ACHN (cell line): Measurements from ENCODE around the gene FHL3.
A peak's percentile ranks its signal among the peaks of the same experiment; 100 is the strongest.
"Not testable (repeated sequence)": the region's sequence is repeated elsewhere in the genome, so short reads cannot be mapped to it uniquely, and the experiment has no call there.

Experiments
- DNase-seq: peaks from one replicate; pipeline ENCODE4 v3.0.0-alpha.2; 2015
- in situ Hi-C: cut with HindIII; loops from 2 replicates; pipeline ENCODE4 v1.10.0; 2017; ENCODE audit warnings: low sequenced_read_pairs, low pct_ligation_motif_present, low pct_unique_long_range_greater_than_20kb

The FHL3 gene

GRCh38 chr1:38000233-38000528 lies 5.1 kb downstream of the FHL3 start:
- DNase-seq: no peak
- in situ Hi-C loops: no loop called here

GRCh38 chr1:37999430-38000232 lies 5.7 kb downstream of the FHL3 start:
- peak; percentile 54 for DNase-seq
- in situ Hi-C loops: no loop called here

DNA sequence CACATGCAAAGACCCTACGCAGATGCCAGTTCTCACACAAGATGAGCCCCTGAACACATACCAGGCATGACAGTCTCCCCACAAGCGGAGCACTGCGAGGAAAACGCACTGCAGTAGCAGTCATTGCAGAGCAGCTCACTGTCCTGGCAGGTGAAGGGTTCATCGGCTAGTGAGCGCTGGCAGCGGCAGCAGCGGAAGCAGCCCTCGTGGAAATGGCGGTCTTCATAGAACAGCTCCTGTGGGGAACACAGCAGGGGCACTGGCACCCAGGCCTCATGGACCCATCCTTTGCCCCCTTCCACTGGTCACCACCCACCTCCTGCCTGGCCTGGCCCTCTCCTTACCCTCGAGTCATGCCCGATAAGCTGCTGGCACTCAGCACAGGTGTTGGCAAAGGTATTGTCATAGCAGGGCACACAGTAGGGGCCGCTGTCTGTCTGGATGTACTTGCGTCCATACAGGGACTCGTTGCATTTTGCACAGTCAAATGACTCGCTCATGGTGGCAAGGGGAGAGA lies 6.3 kb downstream of the FHL3 start:
- DNase-seq: no peak
- in situ Hi-C loops: no loop called here

- in situ Hi-C loops: no loop called here
- no peak for DNase-seq
These were observed 7.1 kb downstream of the FHL3 start for GRCh38 chr1:37998089-37998808.

GRCh38 chr1:37997256-37998088 lies 7.8 kb downstream of the FHL3 start:
- in situ Hi-C loops: no loop called here
- no peak for DNase-seq

- peak; percentile 39 for DNase-seq
- in situ Hi-C loops: no loop called here
These were observed 9.5 kb downstream of the FHL3 start for GRCh38 chr1:37995751-37996345.

DNA sequence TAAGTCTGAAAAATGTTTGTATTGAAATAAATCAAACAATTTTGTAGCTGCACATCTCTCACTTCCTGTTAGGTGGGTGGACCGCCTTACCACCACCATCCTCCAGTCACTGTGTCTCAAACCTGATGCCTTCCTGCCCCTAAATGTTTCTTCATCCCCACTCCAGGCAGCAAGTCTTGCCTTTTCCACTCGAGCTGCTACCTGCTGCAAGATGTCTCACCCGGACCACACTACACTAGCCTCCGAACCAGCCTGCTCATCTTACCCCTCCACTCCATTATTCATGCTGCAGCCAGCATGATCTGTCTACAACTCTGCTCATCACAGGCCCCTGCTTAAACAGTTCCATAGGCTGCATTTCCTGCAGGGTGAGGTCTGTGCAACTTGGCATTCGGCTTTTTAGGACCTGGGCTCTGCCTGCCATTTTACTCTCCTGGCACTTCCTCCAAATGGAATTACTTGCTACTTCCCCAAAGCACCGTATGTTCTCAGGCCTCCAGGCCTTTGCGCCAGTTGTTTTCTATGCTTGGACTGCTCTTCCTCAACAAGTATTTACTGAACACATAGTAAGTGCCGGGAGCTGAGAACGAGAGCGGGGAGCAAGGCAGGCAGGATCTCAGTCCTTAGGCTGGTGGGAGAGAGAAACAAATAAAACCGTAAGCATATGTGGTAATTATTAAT lies 10.3 kb downstream of the FHL3 start:
- DNase-seq: no peak
- in situ Hi-C loops: no loop called here

GRCh38 chr1:37989361-37989930 lies 15.9 kb downstream of the FHL3 start:
- in situ Hi-C loops: no loop called here
- peak; percentile 29 for DNase-seq

- in situ Hi-C loops: no loop called here
These were observed 17.6 kb downstream of the FHL3 start for GRCh38 chr1:37987679-37988078.

GRCh38 chr1:37983546-37983945 lies 21.8 kb downstream of the FHL3 start:
- in situ Hi-C loops: no loop called here
- no peak for DNase-seq

More at GRCh38 chr1:37987679-37988078, 17.6 kb downstream of the FHL3 start:
- DNase-seq: no peak

- DNase-seq: no peak
- in situ Hi-C loops: no loop called here
These were observed 26.8 kb downstream of the FHL3 start for GRCh38 chr1:37978541-37978940.

DNA sequence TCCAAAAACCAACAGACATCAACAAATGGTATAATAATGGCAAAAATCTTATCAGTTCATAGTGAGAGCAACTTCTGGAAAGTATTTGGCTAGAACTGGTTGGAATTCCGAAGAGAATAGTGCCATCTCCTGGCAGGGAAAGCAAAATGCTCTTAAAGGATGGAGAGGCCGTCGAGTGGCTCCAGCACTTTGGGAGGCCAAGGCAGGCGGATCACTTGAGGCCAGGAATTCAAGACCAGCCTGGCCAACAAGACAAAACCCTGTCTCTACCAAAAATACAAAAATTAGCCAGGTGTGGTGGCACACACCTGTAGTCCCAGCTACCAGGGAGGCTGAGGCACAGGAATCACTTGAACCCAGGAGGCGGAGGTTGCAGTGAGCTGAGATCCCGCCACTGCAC lies 30.2 kb downstream of the FHL3 start:
- in situ Hi-C loops: not testable (repeated sequence)
- peak; percentile 59 for DNase-seq

DNA sequence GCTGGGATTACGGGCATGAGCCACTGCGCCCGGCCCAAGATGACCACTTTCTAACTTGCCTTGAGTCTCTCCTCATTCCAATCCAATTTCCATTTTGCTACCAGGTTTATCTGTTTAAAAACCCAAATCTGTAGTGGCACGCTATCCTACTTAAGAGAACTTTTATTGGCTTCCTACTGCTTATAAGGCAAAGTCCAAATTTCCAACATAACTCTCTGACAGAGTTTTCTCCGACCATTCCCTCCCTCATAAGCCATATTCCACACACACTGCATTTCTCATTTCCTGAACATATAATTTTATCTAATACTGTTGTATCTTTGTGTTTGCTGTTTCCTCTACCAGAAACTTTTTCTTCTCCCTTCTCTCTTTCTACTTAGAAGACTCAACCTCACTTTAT lies 30.7 kb downstream of the FHL3 start:
- no peak for DNase-seq
- in situ Hi-C loops: no loop called here

DNA sequence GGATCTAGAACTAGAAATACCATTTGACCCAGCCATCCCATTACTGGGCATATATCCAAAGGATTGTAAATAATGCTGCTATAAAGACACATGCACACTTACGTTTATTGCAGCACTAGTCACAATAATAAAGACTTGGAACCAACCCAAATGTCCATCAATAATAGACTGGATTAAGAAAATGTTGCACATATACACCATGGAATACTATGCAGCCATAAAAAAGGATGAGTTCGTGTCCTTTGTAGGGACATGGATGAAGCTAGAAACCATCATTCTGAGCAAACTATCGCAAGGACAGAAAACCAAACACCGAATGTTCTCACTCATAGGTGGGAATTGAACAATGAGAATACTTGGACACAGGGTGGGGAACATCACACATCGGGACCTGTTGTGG lies 31.6 kb downstream of the FHL3 start:
- in situ Hi-C loops, DNase-seq: not testable (repeated sequence)

DNA sequence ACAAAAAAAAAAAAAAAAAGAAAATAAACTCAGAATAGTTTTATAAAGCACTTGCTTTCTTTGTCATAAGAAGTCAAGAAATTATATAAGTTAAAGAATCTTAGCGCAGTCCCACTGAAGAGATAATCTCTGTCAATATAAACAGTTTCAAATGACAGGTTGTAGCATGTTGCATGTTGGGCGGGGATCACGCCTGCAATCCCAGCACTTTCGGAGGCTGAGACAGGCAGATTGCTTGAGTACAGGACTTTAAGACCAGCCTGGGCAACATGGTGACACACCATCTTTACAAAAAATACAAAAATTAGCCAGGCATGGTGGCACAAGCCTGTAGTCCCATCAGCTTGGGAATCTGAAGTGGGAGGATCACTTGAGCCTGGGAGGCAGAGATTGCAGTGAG lies 40.0 kb downstream of the FHL3 start:
- in situ Hi-C loops: no loop called here
- no peak for DNase-seq

GRCh38 chr1:37964106-37964505 lies 41.2 kb downstream of the FHL3 start:
- DNase-seq, in situ Hi-C loops: not testable (repeated sequence)

GRCh38 chr1:37958690-37959089 lies 46.6 kb downstream of the FHL3 start:
- peak; percentile 87 for DNase-seq
- in situ Hi-C loops: no loop called here

- in situ Hi-C loops: no loop called here
- no peak for DNase-seq
These were observed 49.6 kb downstream of the FHL3 start for GRCh38 chr1:37955685-37956084.
